Uterus (tissue), 2 donors: Measurements from ENCODE around the gene IFNAR2.

ENCODE experiments used
- CTCF ChIP-seq, 4 experiments: fragments of 200-600 bp in 2 of 4; fragments of 450-650 bp in 2 of 4; sonication (generic) in 2 of 4; IDR thresholded peaks; one replicate each; pipeline ENCODE4 v1.5.1; 2016 to 2019; ENCODE audit warnings: antibody characterized with exemption in 4 of 4, mild to moderate bottlenecking in 2 of 4, moderate library complexity in 1 of 4
- POLR2A ChIP-seq, 2 donors: fragments of 450-650 bp; IDR thresholded peaks; one replicate each; pipeline ENCODE4 v1.6.1; 2016; ENCODE audit warnings: antibody characterized with exemption in 2 of 2, mild to moderate bottlenecking in 1 of 2, moderate library complexity in 1 of 2

GRCh38 chr21:33217138-33217520, 12.6 kb upstream of the IFNAR2 start:
- no peak for TF ChIP-seq CTCF (IDR thresholded peaks at IDR 0.05)
- TF ChIP-seq POLR2A (IDR thresholded peaks at IDR 0.05) = no peak
